OCI-LY1 (cell line): ENCODE measurements around the gene TMEM200B.
"Not testable (repeated sequence)": the region's sequence is repeated elsewhere in the genome, so short reads cannot be mapped to it uniquely, and the experiment has no call there.

Source experiments
- H2AFZ ChIP-seq: fragments of 200-600 bp; sonication (generic), shearing (Covaris generic); 2 replicates; pipeline ENCODE4 v1.6.0; 2014; ENCODE audit warnings: antibody characterized with exemption, mild to moderate bottlenecking, low read length
- H3F3A ChIP-seq: fragments of 200-600 bp; sonication (generic), shearing (Covaris generic); 2 replicates; pipeline ENCODE4 v1.6.0; 2014; ENCODE audit warnings: mild to moderate bottlenecking, antibody characterized with exemption, low read length, moderate library complexity; ENCODE audit not compliant: insufficient read depth
- H3K27ac ChIP-seq: fragments of 200-600 bp; sonication (generic); 2 replicates; pipeline ENCODE4 v1.5.1; 2014; ENCODE audit warnings: low read length, mixed run types, mild to moderate bottlenecking, low read depth; ENCODE audit not compliant: poor library complexity, severe bottlenecking
- H3K27me3 ChIP-seq: fragments of 200-600 bp; sonication (generic); 2 replicates; pipeline ENCODE4 v1.6.0; 2014; ENCODE audit warnings: antibody characterized with exemption, mild to moderate bottlenecking, low read length, moderate library complexity; ENCODE audit not compliant: insufficient read depth
- H3K36me3 ChIP-seq: fragments of 200-600 bp; sonication (generic); 2 replicates; pipeline ENCODE4 v1.6.1; 2014; ENCODE audit warnings: mild to moderate bottlenecking, antibody characterized with exemption, low read length, moderate library complexity, mixed read lengths; ENCODE audit not compliant: insufficient read depth
- H3K4me1 ChIP-seq: fragments of 200-600 bp; sonication (generic); 2 replicates; pipeline ENCODE4 v1.5.1; 2014; ENCODE audit warnings: mild to moderate bottlenecking, low read length, moderate library complexity; ENCODE audit not compliant: insufficient read depth, severe bottlenecking
- H3K4me2 ChIP-seq: fragments of 200-600 bp; sonication (generic), shearing (Covaris generic); 2 replicates; pipeline ENCODE4 v1.6.1; 2014; ENCODE audit warnings: low read length
- H3K4me3 ChIP-seq: fragments of 200-600 bp; sonication (generic); 2 replicates; pipeline ENCODE4 v1.5.1; 2014; ENCODE audit warnings: low read length, low read depth, mild to moderate bottlenecking, mixed read lengths; ENCODE audit not compliant: poor library complexity, severe bottlenecking
- H3K79me2 ChIP-seq: fragments of 200-600 bp; shearing (Covaris generic); 2 replicates; pipeline ENCODE4 v1.6.1; 2016; ENCODE audit warnings: mixed run types, low read length, mixed read lengths; ENCODE audit not compliant: insufficient read depth
- H3K9ac ChIP-seq: fragments of 200-600 bp; sonication (generic), shearing (Covaris generic); 2 replicates; pipeline ENCODE4 v1.6.1; 2014; ENCODE audit warnings: mild to moderate bottlenecking, low read length, mixed read lengths
- H3K9me2 ChIP-seq: fragments of 200-600 bp; sonication (generic), shearing (Covaris generic); 2 replicates; pipeline ENCODE4 v1.6.1; 2014; ENCODE audit warnings: low read depth, mild to moderate bottlenecking, low read length, mixed read lengths
- H3K9me3 ChIP-seq: fragments of 200-600 bp; shearing (Covaris generic); 2 replicates; pipeline ENCODE4 v1.6.1; 2014; ENCODE audit warnings: low read length, mixed read lengths
- H4K20me1 ChIP-seq: fragments of 200-600 bp; sonication (generic), shearing (Covaris generic); 2 replicates; pipeline ENCODE4 v1.6.0; 2016; ENCODE audit warnings: mild to moderate bottlenecking, low read length; ENCODE audit not compliant: insufficient read depth
- EZH2 ChIP-seq: fragments of 200-600 bp; sonication (generic), shearing (Covaris generic); IDR thresholded peaks from 2 replicates; pipeline ENCODE4 v1.8.0; 2017; ENCODE audit warnings: borderline replicate concordance, mixed run types, mild to moderate bottlenecking, antibody characterized with exemption, low read length, moderate library complexity, mixed read lengths
- TF ChIP-seq, protein P1 (sequence below): fragments of 200-600 bp; sonication (generic), shearing (Covaris generic); IDR thresholded peaks from 2 replicates; pipeline ENCODE4 v1.5.1; 2017; ENCODE audit warnings: mild to moderate bottlenecking, antibody characterized with exemption, low read length, moderate library complexity, mixed read lengths

Gene TMEM200B

DNA sequence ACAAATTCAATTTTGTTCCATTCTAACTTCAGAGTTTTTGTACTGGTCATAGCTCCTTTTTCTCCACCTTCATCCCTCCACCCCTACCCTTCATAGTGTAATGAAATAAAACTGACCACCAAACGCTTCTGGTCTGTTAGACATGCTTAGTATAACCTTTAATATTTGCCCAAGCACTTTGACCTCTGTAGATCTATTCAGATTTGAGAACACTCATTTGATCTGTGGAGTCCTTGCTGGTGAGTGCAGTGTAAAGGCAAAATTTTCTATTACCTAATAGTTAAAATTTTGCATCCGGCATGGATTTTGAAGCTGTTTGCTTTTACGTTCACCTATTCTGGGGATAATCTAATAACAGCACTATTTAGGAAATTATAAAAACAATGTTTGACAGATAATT lies 41.2 kb downstream of the TMEM200B start:
- Histone ChIP-seq H3F3A (no peaks in the 10 kb centered on the region), H3K4me1 (no peaks in the 10 kb centered on the region), H3K27ac (no peak overlapping the region), H2AFZ (no peak overlapping the region), H3K4me2 (no peak overlapping the region), H3K27me3 (no peaks in the 10 kb centered on the region), H3K36me3 (peaks cover 26% of the 10 kb centered on the region; the same call in 1 of the 2 replicates), H3K9me2 (no peaks in the 10 kb centered on the region), H4K20me1 (no peaks in the 10 kb centered on the region), H3K4me3 (no peak overlapping the region), H3K9ac (no peak overlapping the region), H3K79me2 (no peaks in the 10 kb centered on the region), H3K9me3 (no peaks in the 10 kb centered on the region)
- TF ChIP-seq, protein P1, sequence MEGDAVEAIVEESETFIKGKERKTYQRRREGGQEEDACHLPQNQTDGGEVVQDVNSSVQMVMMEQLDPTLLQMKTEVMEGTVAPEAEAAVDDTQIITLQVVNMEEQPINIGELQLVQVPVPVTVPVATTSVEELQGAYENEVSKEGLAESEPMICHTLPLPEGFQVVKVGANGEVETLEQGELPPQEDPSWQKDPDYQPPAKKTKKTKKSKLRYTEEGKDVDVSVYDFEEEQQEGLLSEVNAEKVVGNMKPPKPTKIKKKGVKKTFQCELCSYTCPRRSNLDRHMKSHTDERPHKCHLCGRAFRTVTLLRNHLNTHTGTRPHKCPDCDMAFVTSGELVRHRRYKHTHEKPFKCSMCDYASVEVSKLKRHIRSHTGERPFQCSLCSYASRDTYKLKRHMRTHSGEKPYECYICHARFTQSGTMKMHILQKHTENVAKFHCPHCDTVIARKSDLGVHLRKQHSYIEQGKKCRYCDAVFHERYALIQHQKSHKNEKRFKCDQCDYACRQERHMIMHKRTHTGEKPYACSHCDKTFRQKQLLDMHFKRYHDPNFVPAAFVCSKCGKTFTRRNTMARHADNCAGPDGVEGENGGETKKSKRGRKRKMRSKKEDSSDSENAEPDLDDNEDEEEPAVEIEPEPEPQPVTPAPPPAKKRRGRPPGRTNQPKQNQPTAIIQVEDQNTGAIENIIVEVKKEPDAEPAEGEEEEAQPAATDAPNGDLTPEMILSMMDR, result no peak
- TF ChIP-seq EZH2, result no peak

DNA sequence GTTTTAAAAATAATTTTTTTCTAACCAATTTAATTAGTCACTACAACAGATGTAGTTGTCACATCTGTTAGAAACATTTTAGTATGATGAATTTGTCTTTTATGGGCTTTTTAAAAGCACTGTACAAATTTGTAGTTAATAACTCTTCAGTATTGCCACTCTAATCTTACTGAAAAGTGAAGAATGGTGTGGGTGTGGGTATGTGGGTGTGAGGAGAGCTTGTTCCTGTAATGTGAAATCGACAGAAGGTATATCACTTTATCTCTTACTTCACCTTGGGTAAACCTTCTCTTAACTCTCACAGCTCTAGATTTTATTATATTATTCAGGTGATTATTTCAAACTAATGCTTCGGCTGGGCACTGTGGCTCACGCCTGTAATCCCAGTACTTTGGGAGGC lies 42.5 kb downstream of the TMEM200B start:
- H4K20me1 ChIP-seq, result no peaks in the 10 kb centered on the region
- no peaks in the 10 kb centered on the region for H3K27me3 ChIP-seq
- no peaks in the 10 kb centered on the region for H3K9me3 ChIP-seq
- H3K4me2 ChIP-seq, result no peak overlapping the region
- H3K4me3 ChIP-seq, result no peak overlapping the region
- no peaks in the 10 kb centered on the region for H3F3A ChIP-seq
- H3K27ac ChIP-seq, result no peak overlapping the region
- no peaks in the 10 kb centered on the region for H3K9me2 ChIP-seq
- H3K79me2 ChIP-seq, result no peaks in the 10 kb centered on the region
- peaks cover 27% of the 10 kb centered on the region; the same call in 1 of the 2 replicates for H3K36me3 ChIP-seq
- H2AFZ ChIP-seq, result no peak overlapping the region
- TF ChIP-seq, protein P1, result no peak
- no peak for TF ChIP-seq EZH2
- H3K9ac ChIP-seq, result no peak overlapping the region
- H3K4me1 ChIP-seq, result no peaks in the 10 kb centered on the region

DNA sequence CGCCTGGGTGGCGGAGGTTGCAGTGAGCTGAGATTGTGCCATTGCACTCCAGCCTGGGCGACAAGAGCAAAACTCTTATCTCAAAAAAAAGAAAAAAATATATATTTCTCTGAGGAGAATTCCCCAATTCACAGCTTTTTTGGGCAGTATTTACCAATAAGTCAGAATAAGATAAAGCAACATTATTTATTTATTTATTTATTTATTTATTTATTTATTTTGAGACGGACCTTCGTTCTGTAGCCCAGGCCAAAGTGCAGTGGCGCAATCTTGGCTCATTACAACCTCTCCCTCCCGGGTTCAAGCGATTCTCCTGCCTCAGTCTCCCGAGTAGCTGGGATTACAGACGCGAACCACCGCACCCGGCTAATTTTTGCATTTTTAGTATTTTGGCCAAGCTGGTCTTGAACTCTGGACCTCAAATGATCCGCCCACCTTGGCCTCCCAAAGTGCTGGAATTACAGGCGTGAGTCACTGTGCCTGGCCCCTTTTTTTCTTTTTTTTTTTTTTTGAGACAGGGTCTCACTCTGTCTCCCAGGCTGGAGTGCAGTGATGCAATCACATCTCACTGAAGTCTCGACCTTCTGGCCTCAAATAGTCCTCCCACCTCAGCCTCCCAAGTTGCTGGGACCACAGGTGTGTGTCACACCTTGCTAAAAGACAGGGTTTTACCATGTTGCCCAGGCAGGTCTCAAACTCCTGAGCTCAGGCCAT lies 43.6 kb downstream of the TMEM200B start:
- H2AFZ ChIP-seq, H3K79me2 ChIP-seq, H4K20me1 ChIP-seq, H3K4me1 ChIP-seq, H3F3A ChIP-seq, H3K27me3 ChIP-seq, H3K9me2 ChIP-seq, H3K4me3 ChIP-seq, H3K27ac ChIP-seq, H3K4me2 ChIP-seq, H3K9me3 ChIP-seq, H3K9ac ChIP-seq: not testable (repeated sequence)
- peaks cover 36% of the 10 kb centered on the region; the same call in 1 of the 2 replicates for H3K36me3 ChIP-seq

DNA sequence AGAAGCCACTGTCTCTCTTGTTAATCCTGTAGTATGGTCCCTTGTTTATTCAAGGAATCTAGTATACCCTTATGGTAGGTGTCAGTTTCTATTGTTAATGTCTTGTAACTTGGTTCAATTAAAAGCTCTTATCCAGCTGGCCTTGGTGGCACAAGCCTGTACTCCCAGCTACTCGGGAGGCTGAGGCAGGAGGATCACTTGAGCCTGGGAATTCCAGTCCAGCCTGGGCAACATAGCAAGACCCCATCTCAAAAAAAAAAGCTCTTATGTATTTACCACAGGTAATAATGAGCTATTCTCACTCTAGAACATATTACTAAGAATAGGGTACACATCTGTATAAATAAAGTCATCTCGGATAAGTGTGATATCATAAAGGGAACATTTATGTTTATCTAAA lies 46.5 kb downstream of the TMEM200B start:
- no peaks in the 10 kb centered on the region for H4K20me1 ChIP-seq
- H3K9me2 ChIP-seq, result no peaks in the 10 kb centered on the region
- peaks cover 37% of the 10 kb centered on the region for H3K36me3 ChIP-seq
- no peak for TF ChIP-seq EZH2
- TF ChIP-seq, protein P1, result no peak
- H3K4me1 ChIP-seq, result no peaks in the 10 kb centered on the region
- no peaks in the 10 kb centered on the region for H3F3A ChIP-seq
- no peak overlapping the region for H3K9ac ChIP-seq
- H2AFZ ChIP-seq, result no peak overlapping the region
- H3K4me2 ChIP-seq, result no peak overlapping the region
- no peak overlapping the region for H3K27ac ChIP-seq
- no peak overlapping the region for H3K4me3 ChIP-seq
- no peaks in the 10 kb centered on the region for H3K9me3 ChIP-seq
- H3K79me2 ChIP-seq, result no peaks in the 10 kb centered on the region
- H3K27me3 ChIP-seq, result no peaks in the 10 kb centered on the region
